Measurements from ENCODE around the gene PTPRN2. TPM values are rescaled to one million over a fixed set of nuclear protein-coding genes. Genes with fewer than 3 reads are reported as not detected.

The PTPRN2 gene
- total and polyA plus RNA-seq, 2 of the 13 experiments (the other 11 are each of a cell fraction or from before 2014, with no cell fraction given): 2.5 to 24.2 TPM

DNA sequence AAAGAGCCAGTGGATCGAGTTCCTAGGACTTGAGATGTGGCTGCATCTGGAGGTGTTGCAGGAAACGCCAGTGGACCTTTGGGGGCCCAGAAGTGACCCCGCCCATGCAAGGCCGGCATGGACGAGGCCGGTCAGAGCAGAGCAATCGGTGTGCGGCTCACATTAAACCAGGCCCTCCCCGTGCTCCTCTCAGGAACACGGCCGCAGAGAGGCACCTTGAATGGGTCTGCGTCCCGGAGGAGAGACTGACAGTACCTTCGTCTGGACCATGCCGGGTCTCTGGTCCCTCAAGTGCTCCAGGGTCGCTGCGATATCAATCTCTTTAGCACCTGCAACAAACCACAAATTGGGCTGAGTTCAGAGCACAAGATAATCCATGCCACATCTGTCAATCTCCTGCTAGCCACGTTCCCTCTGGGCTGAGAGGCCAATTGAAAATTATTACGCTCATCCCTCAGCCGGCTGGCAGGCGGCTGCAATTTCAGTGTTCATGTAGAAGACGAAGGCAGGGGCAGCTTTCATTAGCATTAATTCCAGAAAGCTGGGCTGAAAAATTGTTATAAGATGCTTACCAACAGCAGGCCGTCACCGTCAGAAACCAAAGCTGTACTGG is 1038.8 kb downstream of the PTPRN2 start (continued):
- no peak for TF ChIP-seq ATF7-NPFF (CRISPR knock-in tag; IDR thresholded peaks at IDR 0.05; ENCODE audit: low read depth)

DNA sequence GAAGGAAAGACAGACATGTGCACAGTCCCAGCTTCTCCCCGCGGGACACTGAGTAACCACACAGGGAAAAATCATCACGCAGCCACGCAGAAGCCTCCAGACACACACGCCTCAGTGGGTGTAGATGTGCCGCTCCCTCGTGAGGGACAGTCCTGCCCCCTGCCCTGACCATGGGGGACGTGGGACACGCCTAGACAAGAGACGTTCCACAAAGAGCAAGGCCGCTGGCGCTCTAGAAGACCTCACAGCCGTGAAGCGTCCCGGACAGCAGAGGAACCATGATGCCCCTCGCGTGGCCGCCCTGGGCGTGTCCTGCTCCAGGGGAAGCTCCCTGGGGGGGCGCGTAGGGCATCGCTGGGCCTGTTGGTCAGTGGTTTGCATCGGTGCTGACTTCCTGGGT is 1040.0 kb downstream of the PTPRN2 start:
- intact Hi-C loops (cut with micrococcal nuclease; ENCODE audit: unreplicated experiment): no loop called here
- Histone ChIP-seq H3K27me3 (ENCODE audit: control insufficient read depth in 1 of 2, insufficient read depth in 2 of 2, low read length in 2 of 2) (peaks cover under 1 to 22% of the 10 kb centered on the region in 2 experiments; a peak in 2 of 5 replicates), H3K9me3 (ENCODE audit: low read length) (no peaks in the 10 kb centered on the region), H3K36me3 (replicated peaks in 1 of 2; ENCODE audit: control insufficient read depth in 1 of 2, insufficient read depth in 2 of 2, low read length in 2 of 2) (no peaks in the 10 kb centered on the region), H4K20me1 (ENCODE audit: insufficient read depth, low read length) (no peaks in the 10 kb centered on the region), H3K4me3 (replicated peaks in 1 of 3; ENCODE audit: insufficient read depth in 1 of 3, low read depth in 2 of 3, low read length in 3 of 3) (no peak overlapping the region), H3K4me2 (ENCODE audit: low read depth, low read length) (no peak overlapping the region), H3K9ac (ENCODE audit: insufficient read depth, low read depth, low read length) (no peak overlapping the region), H3K27ac (ENCODE audit: extremely low read length, insufficient read depth, low read length) (no peak overlapping the region), H3K4me1 (ENCODE audit: insufficient read depth, low read length) (no peaks in the 10 kb centered on the region), H3K79me2 (ENCODE audit: insufficient read depth, low read length) (no peaks in the 10 kb centered on the region), H2AFZ (ENCODE audit: low read length) (no peak overlapping the region)
- FAIRE-seq (no peak), ATAC-seq (no peak), DNase-seq (ENCODE audit: low spot score) (no peak)
- ChIA-PET CTCF (ENCODE audit: low intra/inter-chr PET ratio, low total read pairs) (no interaction called here), POLR2A (no interaction called here)
- WGBS (ENCODE audit: low lambda C conversion rate): 86% methylated on average over 15 of the region's 23 CpGs
- BruUV-seq (replicated peaks): no TSS peak
- in situ Hi-C loops (cut with HindIII; ENCODE audit: extremely low pct_ligation_motif_present, low pct_unique_long_range_greater_than_20kb): no loop called here
- no peak for TF ChIP-seq ZNF570 (CRISPR knock-in tag; IDR thresholded peaks at IDR 0.05; ENCODE audit: borderline replicate concordance)
- TF ChIP-seq IRF2 (CRISPR knock-in tag; IDR thresholded peaks at IDR 0.05): no peak
- no peak for TF ChIP-seq MZF1 (CRISPR knock-in tag; IDR thresholded peaks at IDR 0.05; ENCODE audit: borderline replicate concordance)
- TF ChIP-seq, protein P1, sequence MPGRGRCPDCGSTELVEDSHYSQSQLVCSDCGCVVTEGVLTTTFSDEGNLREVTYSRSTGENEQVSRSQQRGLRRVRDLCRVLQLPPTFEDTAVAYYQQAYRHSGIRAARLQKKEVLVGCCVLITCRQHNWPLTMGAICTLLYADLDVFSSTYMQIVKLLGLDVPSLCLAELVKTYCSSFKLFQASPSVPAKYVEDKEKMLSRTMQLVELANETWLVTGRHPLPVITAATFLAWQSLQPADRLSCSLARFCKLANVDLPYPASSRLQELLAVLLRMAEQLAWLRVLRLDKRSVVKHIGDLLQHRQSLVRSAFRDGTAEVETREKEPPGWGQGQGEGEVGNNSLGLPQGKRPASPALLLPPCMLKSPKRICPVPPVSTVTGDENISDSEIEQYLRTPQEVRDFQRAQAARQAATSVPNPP (CRISPR knock-in tag; IDR thresholded peaks at IDR 0.05): no peak
- no peak for TF ChIP-seq ZNF225 (CRISPR knock-in tag; IDR thresholded peaks at IDR 0.05)
- TF ChIP-seq MIER2 (CRISPR knock-in tag; IDR thresholded peaks at IDR 0.05): no peak
- TF ChIP-seq, protein P2, sequence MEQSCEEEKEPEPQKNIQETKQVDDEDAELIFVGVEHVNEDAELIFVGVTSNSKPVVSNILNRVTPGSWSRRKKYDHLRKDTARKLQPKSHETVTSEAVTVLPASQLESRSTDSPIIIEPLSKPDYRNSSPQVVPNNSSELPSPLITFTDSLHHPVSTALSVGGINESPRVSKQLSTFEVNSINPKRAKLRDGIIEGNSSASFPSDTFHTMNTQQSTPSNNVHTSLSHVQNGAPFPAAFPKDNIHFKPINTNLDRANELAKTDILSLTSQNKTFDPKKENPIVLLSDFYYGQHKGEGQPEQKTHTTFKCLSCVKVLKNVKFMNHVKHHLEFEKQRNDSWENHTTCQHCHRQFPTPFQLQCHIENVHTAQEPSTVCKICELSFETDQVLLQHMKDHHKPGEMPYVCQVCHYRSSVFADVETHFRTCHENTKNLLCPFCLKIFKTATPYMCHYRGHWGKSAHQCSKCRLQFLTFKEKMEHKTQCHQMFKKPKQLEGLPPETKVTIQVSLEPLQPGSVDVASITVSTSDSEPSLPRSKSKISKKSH (CRISPR knock-in tag; IDR thresholded peaks at IDR 0.05; ENCODE audit: borderline replicate concordance): no peak
- TF ChIP-seq ERF (CRISPR knock-in tag; IDR thresholded peaks at IDR 0.05): no peak
- no peak for TF ChIP-seq XBP1 (CRISPR knock-in tag; IDR thresholded peaks at IDR 0.05)
- no peak for TF ChIP-seq ZFP36 (IDR thresholded peaks at IDR 0.05; ENCODE audit: borderline replicate concordance, low read depth, low read length, partially characterized antibody)
- no peak for TF ChIP-seq ZFP36L1 (CRISPR knock-in tag; IDR thresholded peaks at IDR 0.05)
- no peak for TF ChIP-seq HIVEP1 (CRISPR knock-in tag; IDR thresholded peaks at IDR 0.05)
- TF ChIP-seq, protein P3, sequence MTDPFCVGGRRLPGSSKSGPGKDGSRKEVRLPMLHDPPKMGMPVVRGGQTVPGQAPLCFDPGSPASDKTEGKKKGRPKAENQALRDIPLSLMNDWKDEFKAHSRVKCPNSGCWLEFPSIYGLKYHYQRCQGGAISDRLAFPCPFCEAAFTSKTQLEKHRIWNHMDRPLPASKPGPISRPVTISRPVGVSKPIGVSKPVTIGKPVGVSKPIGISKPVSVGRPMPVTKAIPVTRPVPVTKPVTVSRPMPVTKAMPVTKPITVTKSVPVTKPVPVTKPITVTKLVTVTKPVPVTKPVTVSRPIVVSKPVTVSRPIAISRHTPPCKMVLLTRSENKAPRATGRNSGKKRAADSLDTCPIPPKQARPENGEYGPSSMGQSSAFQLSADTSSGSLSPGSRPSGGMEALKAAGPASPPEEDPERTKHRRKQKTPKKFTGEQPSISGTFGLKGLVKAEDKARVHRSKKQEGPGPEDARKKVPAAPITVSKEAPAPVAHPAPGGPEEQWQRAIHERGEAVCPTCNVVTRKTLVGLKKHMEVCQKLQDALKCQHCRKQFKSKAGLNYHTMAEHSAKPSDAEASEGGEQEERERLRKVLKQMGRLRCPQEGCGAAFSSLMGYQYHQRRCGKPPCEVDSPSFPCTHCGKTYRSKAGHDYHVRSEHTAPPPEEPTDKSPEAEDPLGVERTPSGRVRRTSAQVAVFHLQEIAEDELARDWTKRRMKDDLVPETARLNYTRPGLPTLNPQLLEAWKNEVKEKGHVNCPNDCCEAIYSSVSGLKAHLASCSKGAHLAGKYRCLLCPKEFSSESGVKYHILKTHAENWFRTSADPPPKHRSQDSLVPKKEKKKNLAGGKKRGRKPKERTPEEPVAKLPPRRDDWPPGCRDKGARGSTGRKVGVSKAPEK (CRISPR knock-in tag; IDR thresholded peaks at IDR 0.05; ENCODE audit: borderline replicate concordance): no peak
- no peak for TF ChIP-seq ARNT2 (CRISPR knock-in tag; IDR thresholded peaks at IDR 0.05; ENCODE audit: low read depth)
- TF ChIP-seq NR2F2 (IDR thresholded peaks at IDR 0.05; ENCODE audit: borderline replicate concordance, low read depth): no peak
- no peak for TF ChIP-seq ZNF24 (IDR thresholded peaks at IDR 0.05)
